ENCODE results near the gene CYP27B1. TPM values are rescaled to one million over a fixed set of nuclear protein-coding genes. Genes with fewer than 3 reads are reported as not detected.

CYP27B1 gene
- total RNA-seq, 2 experiments from 2014 or later = 1.9 to 2.3 TPM

DNA sequence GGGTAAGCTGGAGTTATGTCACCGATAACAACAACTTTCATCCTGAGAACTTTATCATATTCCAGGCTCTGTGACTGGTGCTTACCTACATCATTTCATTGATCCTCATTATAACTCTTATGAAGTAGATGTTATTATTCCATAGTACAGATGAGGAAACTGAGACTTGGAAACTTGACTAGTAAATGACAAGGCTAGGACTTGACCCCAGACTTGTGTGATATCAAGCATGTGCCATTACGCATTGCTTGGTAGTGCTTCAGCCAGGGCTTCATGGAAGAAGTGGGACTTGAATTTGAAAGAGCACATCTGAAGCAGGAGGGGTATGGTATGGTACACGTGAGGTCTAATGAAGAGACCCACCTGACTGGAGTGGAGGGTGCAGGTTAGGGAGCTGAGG is 39.8 kb upstream of the CYP27B1 start:
- Mint-ChIP-seq H3K27me3 (no peaks in the 10 kb centered on the region), H3K4me1 (no peaks in the 10 kb centered on the region), H3K4me3 (no peak overlapping the region), H3K27ac (no peak overlapping the region), H3K9me3 (no peaks in the 10 kb centered on the region), H3K36me3 (ENCODE audit: low read depth) (peaks cover 3% of the 10 kb centered on the region)
- CTCF ChIA-PET = interaction anchor here (0.6 to 1.5 kb wide), 3 partner anchors 11 to 100 kb away, joined by 3 to 4 read pairs (median 3); partner anchors contain the start of gene AVIL
- POLR2A ChIA-PET = no interaction called here
- no peak for DNase-seq

DNA sequence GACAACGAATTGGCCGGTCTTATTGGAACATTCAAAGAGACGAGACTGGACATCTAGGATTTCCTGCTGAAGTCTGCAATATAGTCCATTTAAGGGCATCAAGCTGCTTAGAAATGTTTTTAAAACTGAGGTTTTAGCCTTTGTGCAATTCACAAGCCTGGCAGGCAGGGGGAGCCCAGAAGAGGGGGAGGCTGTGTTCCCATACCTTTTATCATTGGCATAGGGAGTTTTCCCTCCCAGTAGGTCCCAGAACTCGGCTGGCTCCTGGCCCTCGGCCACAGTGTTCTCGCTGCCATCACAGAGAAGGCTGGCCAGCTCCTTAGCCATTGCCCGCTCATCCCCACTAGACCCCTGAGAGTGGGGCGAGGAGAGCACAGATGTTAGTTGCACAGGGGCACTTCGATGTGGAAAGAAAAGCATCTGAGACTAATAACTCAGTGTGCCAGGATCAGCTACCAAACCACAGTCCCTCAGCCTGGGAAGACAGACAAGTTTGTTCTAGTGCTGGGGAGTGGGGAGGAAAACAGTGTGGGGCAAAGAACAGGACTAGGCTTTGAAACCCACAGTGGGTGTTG is 36.5 kb upstream of the CYP27B1 start:
- peak; percentile 51 for DNase-seq
- CTCF ChIA-PET = interaction anchor here (0.9 to 3.1 kb wide), 13 partner anchors 9 to 101 kb away, joined by 3 to 27 read pairs (median 6); partner anchors contain the start of genes AVIL and TSFM

DNA sequence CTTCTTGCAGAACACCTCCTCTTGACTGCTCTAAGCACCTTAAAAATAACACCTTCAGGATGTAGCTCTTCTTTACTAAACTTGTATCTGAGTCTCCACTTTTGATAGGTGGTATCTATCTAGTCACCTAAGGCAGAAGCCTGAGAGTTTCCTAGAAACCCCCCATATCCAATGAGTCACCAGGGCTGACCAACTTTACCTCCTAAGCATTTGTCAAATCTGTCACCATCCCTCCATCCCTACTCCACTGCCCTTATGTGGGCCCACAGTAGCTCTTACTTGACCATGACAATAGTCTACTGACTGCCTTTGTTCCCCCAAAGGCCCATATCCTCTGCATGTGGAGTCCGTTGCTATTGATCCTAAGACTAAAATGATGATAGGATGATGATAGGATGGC is 35.7 kb upstream of the CYP27B1 start:
- POLR2A ChIA-PET = no interaction called here

More for the DNA sequence above, 36.5 kb upstream of the CYP27B1 start:
- POLR2A ChIA-PET = no interaction called here
- Mint-ChIP-seq H3K4me1 (no peaks in the 10 kb centered on the region), H3K27ac (no peak overlapping the region), H3K27me3 (no peaks in the 10 kb centered on the region), H3K4me3 (no peak overlapping the region), H3K36me3 (ENCODE audit: low read depth) (peaks cover 5% of the 10 kb centered on the region), H3K9me3 (no peaks in the 10 kb centered on the region)

DNA sequence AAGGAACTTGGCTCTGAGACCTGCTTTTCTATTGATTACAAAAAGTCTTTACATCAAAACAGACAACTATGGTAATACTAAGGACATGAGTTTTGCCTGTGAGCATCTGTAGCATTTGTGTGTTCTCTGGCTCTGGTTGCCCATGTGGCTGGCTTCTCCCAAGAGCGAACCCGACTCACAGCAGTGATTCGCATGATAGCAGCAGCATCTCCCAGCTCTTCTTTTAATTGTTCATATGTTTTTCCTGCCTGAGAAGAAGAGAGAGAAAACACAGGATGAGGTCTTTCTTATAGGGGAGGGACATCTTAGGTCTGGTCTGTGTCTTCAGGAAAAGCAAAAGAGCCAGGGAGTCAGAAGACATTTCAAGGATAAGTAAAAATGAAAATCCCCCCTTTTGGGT is 34.1 kb upstream of the CYP27B1 start:
- DNase-seq = no peak
- H3K27me3 Mint-ChIP-seq = no peaks in the 10 kb centered on the region
- CTCF ChIA-PET = interaction anchor here (1.0 to 3.1 kb wide), 4 partner anchors 8 to 104 kb away, joined by 3 to 27 read pairs (median 4); no protein-coding TSS in a partner anchor
- H3K36me3 Mint-ChIP-seq (ENCODE audit: low read depth) = peaks cover 17% of the 10 kb centered on the region
- H3K4me3 Mint-ChIP-seq = no peak overlapping the region
- POLR2A ChIA-PET = no interaction called here
- no peaks in the 10 kb centered on the region for H3K4me1 Mint-ChIP-seq
- no peak overlapping the region for H3K27ac Mint-ChIP-seq
- H3K9me3 Mint-ChIP-seq = no peaks in the 10 kb centered on the region

More for the DNA sequence above, 35.7 kb upstream of the CYP27B1 start:
- Mint-ChIP-seq H3K36me3 (ENCODE audit: low read depth) (peaks cover 5% of the 10 kb centered on the region), H3K4me1 (no peaks in the 10 kb centered on the region), H3K27me3 (no peaks in the 10 kb centered on the region), H3K9me3 (no peaks in the 10 kb centered on the region), H3K4me3 (no peak overlapping the region), H3K27ac (no peak overlapping the region)
- CTCF ChIA-PET = interaction anchor here (1.2 to 3.1 kb wide), 12 partner anchors 9 to 102 kb away, joined by 3 to 27 read pairs (median 6); partner anchors contain the start of genes AVIL and TSFM
- DNase-seq = no peak

DNA sequence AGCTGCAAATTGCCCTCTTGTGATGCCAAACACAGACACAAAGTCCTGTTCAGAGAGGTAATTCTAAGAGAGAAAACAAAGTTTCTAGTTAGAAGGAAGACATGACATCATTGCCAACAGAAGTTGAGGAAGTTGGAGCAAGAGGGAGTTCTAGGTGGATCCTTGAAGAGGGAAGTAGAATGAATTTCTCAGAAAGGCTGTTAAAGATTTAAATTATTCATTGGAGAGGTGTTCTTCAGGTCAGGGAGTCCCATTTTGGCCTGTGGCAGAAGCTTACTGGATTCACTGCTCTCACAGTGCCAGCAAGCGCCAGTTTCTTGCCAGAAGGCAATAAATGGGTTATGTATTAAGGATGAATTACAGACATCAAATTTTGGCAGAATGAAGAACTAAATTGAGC is 31.1 kb upstream of the CYP27B1 start:
- peaks cover 1% of the 10 kb centered on the region for H3K4me1 Mint-ChIP-seq
- DNase-seq = no peak
- H3K27me3 Mint-ChIP-seq = no peaks in the 10 kb centered on the region
- H3K27ac Mint-ChIP-seq = no peak overlapping the region
- peaks cover 35% of the 10 kb centered on the region for H3K36me3 Mint-ChIP-seq (ENCODE audit: low read depth)
- ChIA-PET POLR2A (no interaction called here), CTCF (interaction anchor here (1.8 to 2.7 kb wide), 3 partner anchors 11 to 16 kb away, joined by 5 to 9 read pairs (median 7); partner anchors contain the start of gene TSFM)
- H3K4me3 Mint-ChIP-seq = no peak overlapping the region
- H3K9me3 Mint-ChIP-seq = no peaks in the 10 kb centered on the region

DNA sequence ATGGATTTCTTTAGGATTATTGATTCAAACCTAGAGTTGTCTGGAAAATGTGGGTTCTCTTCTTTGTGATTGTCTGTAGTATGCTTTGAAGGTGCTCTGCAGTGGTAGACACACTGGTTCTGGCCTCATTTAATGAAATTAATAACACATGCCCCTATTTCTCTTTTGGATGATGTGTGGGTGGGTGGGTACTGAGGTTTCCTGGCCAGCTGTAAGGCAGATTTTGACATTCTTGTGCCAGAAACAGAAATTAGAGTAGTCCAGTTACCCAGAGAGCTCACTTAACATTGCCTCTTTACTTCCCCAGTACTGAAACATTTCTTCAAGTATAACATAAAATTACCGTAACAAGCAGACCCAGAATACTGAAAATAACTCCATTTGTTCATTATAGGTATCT is 30.1 kb upstream of the CYP27B1 start:
- Mint-ChIP-seq H3K27me3 (no peaks in the 10 kb centered on the region), H3K27ac (no peak overlapping the region), H3K4me3 (no peak overlapping the region), H3K36me3 (ENCODE audit: low read depth) (peaks cover 41% of the 10 kb centered on the region), H3K4me1 (peaks cover 3% of the 10 kb centered on the region), H3K9me3 (no peaks in the 10 kb centered on the region)
- no peak for DNase-seq
- POLR2A ChIA-PET = no interaction called here
- CTCF ChIA-PET = interaction anchor here (1.6 to 2.7 kb wide), 3 partner anchors 10 to 16 kb away, joined by 3 to 9 read pairs (median 7); partner anchors contain the start of gene TSFM

DNA sequence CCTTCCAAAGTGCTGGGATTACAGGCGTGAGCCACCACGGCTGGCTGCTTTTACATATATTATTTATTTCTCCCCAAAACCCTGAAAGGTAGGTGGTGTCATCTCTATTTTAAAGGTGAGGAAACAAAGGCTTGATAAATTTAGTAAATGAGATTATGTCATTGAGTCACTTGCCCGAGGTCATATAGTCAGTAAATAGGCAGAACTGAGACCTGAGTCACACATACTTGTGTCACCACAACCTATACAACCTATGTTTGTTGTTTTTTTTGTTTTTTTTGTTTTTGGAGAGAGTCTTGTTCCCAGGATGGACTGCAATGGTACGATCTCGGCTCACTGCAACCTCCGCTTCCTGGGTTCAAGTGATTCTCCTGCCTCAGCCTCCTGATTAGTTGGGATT is 28.5 kb upstream of the CYP27B1 start:
- H3K36me3 Mint-ChIP-seq (ENCODE audit: low read depth) = peaks cover 43% of the 10 kb centered on the region
- no peaks in the 10 kb centered on the region for H3K27me3 Mint-ChIP-seq
- ChIA-PET CTCF (interaction anchor here (2.7 kb wide), 1 partner anchor 8 kb away, joined by 7 read pairs; no protein-coding TSS in a partner anchor), POLR2A (no interaction called here)
- no peak overlapping the region for H3K27ac Mint-ChIP-seq
- no peak overlapping the region for H3K4me3 Mint-ChIP-seq
- no peak for DNase-seq
- H3K9me3 Mint-ChIP-seq = no peaks in the 10 kb centered on the region
- peaks cover 4% of the 10 kb centered on the region for H3K4me1 Mint-ChIP-seq

DNA sequence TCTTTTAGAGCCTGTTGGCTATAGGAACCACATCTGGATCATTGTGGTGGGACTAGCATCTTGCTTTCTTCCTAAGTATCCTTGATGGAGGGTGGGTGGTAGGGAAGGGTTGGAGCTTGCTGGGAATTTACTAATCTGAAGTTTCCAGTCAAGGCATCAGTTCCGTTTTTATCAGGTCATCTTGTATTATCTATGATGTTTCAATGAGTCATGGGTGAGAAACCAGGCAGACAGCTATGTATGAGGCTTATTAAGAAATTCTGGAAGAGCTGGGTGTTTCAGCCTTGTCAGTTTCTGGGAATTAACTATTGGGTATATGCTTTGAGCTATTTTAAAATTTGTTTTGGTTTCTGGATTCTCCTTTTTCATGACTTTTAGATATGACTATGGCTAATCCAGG is 27.0 kb upstream of the CYP27B1 start:
- Mint-ChIP-seq H3K27ac (no peak overlapping the region), H3K36me3 (ENCODE audit: low read depth) (peaks cover 46% of the 10 kb centered on the region), H3K27me3 (no peaks in the 10 kb centered on the region), H3K4me1 (peaks cover 4% of the 10 kb centered on the region), H3K4me3 (no peak overlapping the region), H3K9me3 (no peaks in the 10 kb centered on the region)
- no peak for DNase-seq
- POLR2A ChIA-PET = no interaction called here
- CTCF ChIA-PET = interaction anchor here (0.7 to 3.1 kb wide), 5 partner anchors 8 to 180 kb away, joined by 3 to 14 read pairs (median 3); partner anchors contain the start of gene TSFM

DNA sequence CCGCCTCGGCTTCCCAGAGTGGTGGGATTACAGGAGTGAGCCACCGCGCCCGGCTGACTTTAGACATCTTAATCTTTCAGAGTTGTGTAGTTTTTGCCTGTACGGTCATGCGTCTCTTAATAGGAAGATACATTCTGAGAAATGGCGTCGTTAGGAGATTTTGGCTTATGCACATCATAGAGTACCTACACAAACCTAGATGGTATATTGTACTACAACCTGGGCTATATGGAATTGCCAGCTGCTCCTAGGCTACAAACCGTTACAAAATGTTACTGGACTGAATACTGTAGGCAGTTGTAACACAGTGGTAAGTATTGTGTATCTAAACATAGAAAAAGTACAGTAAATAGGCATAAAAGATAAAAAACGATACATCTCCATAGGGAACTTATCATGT is 17.0 kb upstream of the CYP27B1 start:
- Mint-ChIP-seq H3K27ac (peak overlapping the region; percentile 58), H3K36me3 (ENCODE audit: low read depth) (peaks cover 19% of the 10 kb centered on the region), H3K4me1 (peaks cover 42% of the 10 kb centered on the region), H3K9me3 (peaks cover 3% of the 10 kb centered on the region), H3K27me3 (no peaks in the 10 kb centered on the region), H3K4me3 (peak overlapping the region; percentile 64)
- DNase-seq = no peak
- CTCF ChIA-PET = interaction anchor here (0.6 to 2.3 kb wide), 6 partner anchors 9 to 1145 kb away, joined by 4 to 14 read pairs (median 6); partner anchors contain the start of gene AVIL
- POLR2A ChIA-PET = no interaction called here

DNA sequence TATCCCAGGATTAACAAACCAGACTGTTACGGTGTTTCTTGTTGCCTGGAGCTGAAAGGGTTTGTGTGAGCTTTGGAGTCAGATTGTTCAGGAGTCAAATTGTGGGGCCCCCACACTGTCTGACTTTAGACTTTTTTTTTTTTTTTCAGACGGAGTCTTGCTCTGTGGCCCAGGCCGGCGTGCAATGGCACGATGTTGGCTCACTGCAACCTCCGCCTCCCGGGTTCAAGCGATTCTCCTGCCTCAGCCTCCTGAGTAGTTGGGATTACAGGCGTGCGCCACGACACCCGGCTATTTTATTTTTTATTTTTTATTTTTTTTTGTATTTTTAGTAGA is 16.6 kb upstream of the CYP27B1 start:
- Mint-ChIP-seq H3K9me3 (peaks cover 3% of the 10 kb centered on the region), H3K27me3 (no peaks in the 10 kb centered on the region), H3K4me1 (peaks cover 42% of the 10 kb centered on the region), H3K36me3 (ENCODE audit: low read depth) (peaks cover 17% of the 10 kb centered on the region), H3K4me3 (peak overlapping the region; percentile 99), H3K27ac (peak overlapping the region; percentile 96)
- no peak for DNase-seq
- CTCF ChIA-PET = interaction anchor here (0.6 to 2.5 kb wide), 19 partner anchors 9 to 1145 kb away, joined by 3 to 14 read pairs (median 4); partner anchors contain the start of genes AVIL, EEF1AKMT3 and METTL1
- POLR2A ChIA-PET = no interaction called here

DNA sequence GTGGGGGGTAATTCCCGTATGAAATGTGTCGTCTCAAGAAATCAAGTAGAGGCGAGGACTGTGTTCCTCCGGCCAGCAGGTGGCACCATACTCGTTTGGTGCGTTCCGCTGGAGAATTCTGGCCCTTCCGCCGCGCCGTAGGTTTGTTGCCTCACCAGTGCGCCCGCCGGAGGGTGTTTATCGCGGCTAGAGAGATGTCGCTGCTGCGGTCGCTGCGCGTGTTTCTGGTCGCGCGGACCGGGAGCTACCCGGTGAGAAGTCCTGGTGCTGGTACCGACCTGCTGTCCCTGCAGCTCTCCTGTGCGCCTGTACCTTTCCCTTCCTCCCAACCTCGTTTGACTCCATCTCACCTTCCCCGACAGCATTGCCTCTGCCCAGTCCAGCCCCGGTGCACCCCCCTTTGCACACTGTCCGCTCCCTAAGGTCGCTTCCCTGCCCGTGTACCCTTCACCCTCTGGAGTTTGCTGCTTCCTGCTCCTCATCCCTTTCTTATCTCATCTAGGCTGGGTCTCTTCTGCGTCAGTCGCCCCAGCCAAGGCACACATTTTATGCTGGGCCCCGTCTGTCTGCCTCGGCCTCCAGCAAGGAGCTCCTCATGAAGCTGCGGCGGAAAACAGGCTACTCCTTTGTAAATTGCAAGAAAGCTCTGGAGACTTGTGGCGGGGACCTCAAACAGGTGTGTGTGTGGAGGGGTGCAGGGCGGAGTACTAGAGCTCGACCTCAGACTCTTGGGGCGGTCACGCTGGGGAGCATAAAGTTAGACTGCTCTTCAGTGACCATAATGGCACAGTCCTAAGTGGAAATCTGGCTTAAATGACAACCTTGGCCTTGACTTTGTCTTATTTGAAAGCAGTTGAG is 16.0 kb upstream of the CYP27B1 start, which contains the start of gene TSFM:
Gene TSFM (plus strand): TSS at position 180 of the 858 bp plus-strand sequence. CDS start 15 bp downstream, at position 195.
- Mint-ChIP-seq H3K27ac (peak within 1 kb of the TSS; percentile 96), H3K4me1 (peaks cover 42% of the 10 kb centered on the region), H3K9me3 (peaks cover 3% of the 10 kb centered on the region), H3K36me3 (ENCODE audit: low read depth) (peaks cover 16% of the 10 kb centered on the region), H3K4me3 (peak within 1 kb of the TSS; percentile 99), H3K27me3 (no peaks in the 10 kb centered on the region)
- ChIA-PET CTCF (interaction anchor here (0.6 to 2.5 kb wide), 23 partner anchors 8 to 1144 kb away, joined by 3 to 14 read pairs (median 4); partner anchors contain the start of genes AVIL, CDK4, EEF1AKMT3 and METTL1), POLR2A (no interaction called here)
- DNase-seq = peak; percentile 98

DNA sequence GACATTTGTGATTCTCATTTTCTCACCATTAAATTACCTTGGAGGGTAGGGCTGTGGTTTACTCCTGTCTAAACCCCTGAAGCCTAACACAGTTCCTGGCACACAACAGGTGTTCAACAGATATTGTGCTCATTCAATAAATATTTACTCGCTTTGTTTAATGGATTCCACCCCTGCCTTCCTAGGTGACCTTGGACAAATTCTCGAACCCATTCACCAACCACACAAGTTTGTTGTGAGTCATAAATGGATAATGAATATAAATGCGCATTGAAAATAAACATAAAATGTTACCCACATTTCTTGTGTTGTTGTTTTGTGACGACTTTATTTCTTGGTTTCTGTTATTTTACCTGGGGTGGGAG is 15.3 kb upstream of the CYP27B1 start:
- Mint-ChIP-seq H3K27ac (peak overlapping the region; percentile 96), H3K4me1 (peaks cover 42% of the 10 kb centered on the region), H3K27me3 (no peaks in the 10 kb centered on the region), H3K9me3 (peaks cover 3% of the 10 kb centered on the region), H3K36me3 (ENCODE audit: low read depth) (peaks cover 11% of the 10 kb centered on the region), H3K4me3 (peak overlapping the region; percentile 99)
- ChIA-PET CTCF (interaction anchor here (1.0 to 2.5 kb wide), 13 partner anchors 8 to 171 kb away, joined by 3 to 14 read pairs (median 6); partner anchors contain the start of genes AVIL, CYP27B1, EEF1AKMT3 and METTL1), POLR2A (no interaction called here)
- no peak for DNase-seq

All from activated CD4-positive, alpha-beta T cell treated with anti-CD3 and anti-CD28 coated beads, Interleukin-2, amount 10 ng/mL, durations not matched to agents 7 days and 5 days (primary cell).